H9 (cell line): ENCODE results near the gene NDUFV3. TPM values are rescaled to one million over a fixed set of nuclear protein-coding genes. Genes with fewer than 3 reads are reported as not detected.

ENCODE experiments used
- DNase-seq: peaks from one replicate; pipeline ENCODE4 v3.0.0-alpha.2; 2017
- H2AFZ ChIP-seq: one replicate; pipeline ENCODE4 v1.6.1; 2013; ENCODE audit warnings: mild to moderate bottlenecking, low read length, control low read depth, moderate library complexity
- H2AK5ac ChIP-seq: 2 replicates; pipeline ENCODE4 v1.6.1; 2013; ENCODE audit warnings: low read length, control low read depth, mixed read lengths; ENCODE audit not compliant: insufficient read length
- H2BK120ac ChIP-seq: one replicate; pipeline ENCODE4 v1.6.1; 2013; ENCODE audit warnings: low read depth, mild to moderate bottlenecking, low read length, control low read depth, inconsistent platforms; ENCODE audit not compliant: poor library complexity, severe bottlenecking
- H2BK12ac ChIP-seq: 2 replicates; pipeline ENCODE4 v1.6.1; 2013; ENCODE audit warnings: low read length, control low read depth, mixed read lengths, low read depth; ENCODE audit not compliant: insufficient read length
- H2BK15ac ChIP-seq: 2 replicates; pipeline ENCODE4 v1.6.1; 2013; ENCODE audit warnings: low read depth, low read length, control low read depth
- H2BK20ac ChIP-seq: one replicate; pipeline ENCODE4 v1.6.1; 2013; ENCODE audit warnings: low read depth, mild to moderate bottlenecking, low read length, control low read depth, inconsistent platforms; ENCODE audit not compliant: poor library complexity, severe bottlenecking
- H2BK5ac ChIP-seq: 2 replicates; pipeline ENCODE4 v1.6.1; 2013; ENCODE audit warnings: low read length, control low read depth, mixed read lengths; ENCODE audit not compliant: insufficient read length
- H3K14ac ChIP-seq: 2 replicates; pipeline ENCODE4 v1.6.1; 2013; ENCODE audit warnings: low read length, control low read depth; ENCODE audit not compliant: insufficient read depth
- H3K18ac ChIP-seq: 2 replicates; pipeline ENCODE4 v1.6.1; 2013; ENCODE audit warnings: low read depth, mild to moderate bottlenecking, mixed read lengths, low read length, control low read depth; ENCODE audit not compliant: insufficient read length
- H3K23ac ChIP-seq: 2 replicates; pipeline ENCODE4 v1.6.1; 2013; ENCODE audit warnings: low read length, control low read depth, mixed read lengths, low read depth; ENCODE audit not compliant: insufficient read length
- H3K23me2 ChIP-seq: 2 replicates; pipeline ENCODE4 v1.6.1; 2013; ENCODE audit warnings: low read depth, mild to moderate bottlenecking, mixed read lengths, low read length, control low read depth; ENCODE audit not compliant: insufficient read length, poor library complexity, severe bottlenecking
- H3K27ac ChIP-seq: 2 replicates; pipeline ENCODE4 v1.5.1; 2013; ENCODE audit warnings: low read length, control low read depth, mixed read lengths, low read depth; ENCODE audit not compliant: insufficient read length
- H3K27me3 ChIP-seq: 2 replicates; pipeline ENCODE4 v1.6.1; 2013; ENCODE audit warnings: low read length, control low read depth, inconsistent platforms; ENCODE audit not compliant: insufficient read depth
- H3K4ac ChIP-seq: 2 replicates; pipeline ENCODE4 v1.6.1; 2013; ENCODE audit warnings: low read depth, mild to moderate bottlenecking, control low read depth, inconsistent platforms, low read length, moderate library complexity
- H3K4me1 ChIP-seq: 2 replicates; pipeline ENCODE4 v1.6.1; 2013; ENCODE audit warnings: low read length, control low read depth, inconsistent platforms; ENCODE audit not compliant: insufficient read depth
- H3K4me2 ChIP-seq: 2 replicates; pipeline ENCODE4 v1.6.1; 2013; ENCODE audit warnings: low read length, control low read depth, mixed read lengths; ENCODE audit not compliant: insufficient read length, insufficient read depth
- H3K56ac ChIP-seq: 2 replicates; pipeline ENCODE4 v1.6.1; 2013; ENCODE audit warnings: low read depth, mild to moderate bottlenecking, mixed read lengths, low read length, control low read depth; ENCODE audit not compliant: insufficient read length
- H3K79me1 ChIP-seq: 2 replicates; pipeline ENCODE4 v1.6.1; 2013; ENCODE audit warnings: low read depth, mild to moderate bottlenecking, moderate library complexity, low read length, control low read depth, inconsistent platforms; ENCODE audit not compliant: insufficient read depth, poor library complexity, severe bottlenecking
- H3K79me2 ChIP-seq: 2 replicates; pipeline ENCODE4 v1.6.1; 2013; ENCODE audit warnings: low read length, control low read depth, inconsistent platforms; ENCODE audit not compliant: insufficient read depth
- H3K9ac ChIP-seq: 2 replicates; pipeline ENCODE4 v1.6.1; 2013; ENCODE audit warnings: low read length, control low read depth, mixed read lengths; ENCODE audit not compliant: insufficient read length; ENCODE audit errors: extremely low read depth
- H3K9me3 ChIP-seq: one replicate; pipeline ENCODE4 v1.6.1; 2013; ENCODE audit warnings: low read depth, low read length, inconsistent platforms; ENCODE audit not compliant: control insufficient read depth
- H3T11ph ChIP-seq: one replicate; pipeline ENCODE4 v1.6.1; 2013; ENCODE audit warnings: mild to moderate bottlenecking, low read length, control low read depth, inconsistent platforms
- H4K20me1 ChIP-seq: one replicate; pipeline ENCODE4 v1.6.1; 2013; ENCODE audit not compliant: control insufficient read depth, insufficient read length, insufficient read depth
- H4K5ac ChIP-seq: 2 replicates; pipeline ENCODE4 v1.6.1; 2013; ENCODE audit warnings: low read depth, mild to moderate bottlenecking, mixed read lengths, low read length, control low read depth; ENCODE audit not compliant: insufficient read length
- H4K8ac ChIP-seq: replicated peaks from 2 replicates; pipeline ENCODE4 v1.6.1; 2013; ENCODE audit warnings: low read length, control low read depth, mixed read lengths, low read depth; ENCODE audit not compliant: insufficient read length
- H4K91ac ChIP-seq: 2 replicates; pipeline ENCODE4 v1.6.1; 2013; ENCODE audit warnings: low read depth, mild to moderate bottlenecking, moderate library complexity, mixed read lengths, low read length, control low read depth; ENCODE audit not compliant: insufficient read length
- H3K27ac Mint-ChIP-seq, 3 experiments: 2 replicates in 2 of 3; 3 replicates in 1 of 3; pipeline ENCODE4 v1.8.0; 2020 to 2021; ENCODE audit warnings: mixed read lengths in 3 of 3, mild to moderate bottlenecking in 1 of 3, moderate library complexity in 1 of 3
- H3K27me3 Mint-ChIP-seq: 2 replicates; pipeline ENCODE4 v1.8.0; 2021; ENCODE audit warnings: low read depth, mild to moderate bottlenecking, moderate library complexity, mixed read lengths
- H3K36me3 Mint-ChIP-seq, 3 experiments: 2 replicates in 2 of 3; 3 replicates in 1 of 3; pipeline ENCODE4 v1.8.0; 2020 to 2021; ENCODE audit warnings: low read depth in 3 of 3, mixed read lengths in 3 of 3; ENCODE audit not compliant: insufficient read depth in 1 of 3
- H3K4me1 Mint-ChIP-seq, 2 experiments: 2 replicates each; pipeline ENCODE4 v1.8.0; 2020; ENCODE audit warnings: mixed read lengths in 2 of 2
- H3K4me3 Mint-ChIP-seq, 2 experiments: 2 replicates in 1 of 2; 3 replicates in 1 of 2; pipeline ENCODE4 v1.8.0; 2020 to 2021; ENCODE audit warnings: mild to moderate bottlenecking in 2 of 2, mixed read lengths in 2 of 2, moderate library complexity in 1 of 2
- H3K9me3 Mint-ChIP-seq, 2 experiments: 2 replicates in 1 of 2; 3 replicates in 1 of 2; pipeline ENCODE4 v1.8.0; 2020; ENCODE audit warnings: mild to moderate bottlenecking in 2 of 2, mixed read lengths in 2 of 2, moderate library complexity in 1 of 2
- CTCF ChIP-seq: fragments of 200-600 bp; sonication (generic); conservative IDR thresholded peaks from 3 replicates; pipeline ENCODE4 v1.8.0; 2021; ENCODE audit warnings: antibody characterized with exemption, mild to moderate bottlenecking
- WGBS: extraction: QIAGEN DNeasy Blood & Tissue Kit; methylation state at CpG from one replicate; pipeline ENCODE4 v1.1.7; 2013; ENCODE audit warnings: missing lambda C conversion rate, low lambda C conversion rate, mixed read lengths; ENCODE audit not compliant: insufficient read length; ENCODE audit errors: extremely low coverage; 5-methylcytosine and 5-hydroxymethylcytosine counted together
- total RNA-seq: library from RNA; stranded (reverse); gene quantifications from 2 replicates; pipeline ENCODE4 v1.2.1, GENCODE V29; 2021

Gene NDUFV3
- total RNA-seq, 1 experiment from 2014 or later, result 35.6 TPM

- Histone ChIP-seq H2BK15ac (no peak overlapping the region), H3K56ac (no peak overlapping the region), H3K9me3 (peaks cover 5% of the 10 kb centered on the region), H3K4ac (no peak overlapping the region), H3K4me2 (no peak overlapping the region), H3K27me3 (no peaks in the 10 kb centered on the region), H4K8ac (no peak overlapping the region), H3K27ac (no peak overlapping the region), H4K20me1 (no peaks in the 10 kb centered on the region), H3K14ac (no peak overlapping the region), H2BK20ac (no peak overlapping the region), H3T11ph (no peak overlapping the region), H2BK5ac (no peak overlapping the region), H2BK12ac (no peak overlapping the region), H3K79me1 (no peaks in the 10 kb centered on the region), H3K9ac (no peak overlapping the region), H2AK5ac (no peak overlapping the region), H2BK120ac (no peak overlapping the region), H3K79me2 (no peaks in the 10 kb centered on the region), H3K18ac (no peak overlapping the region), H2AFZ (no peak overlapping the region), H3K23me2 (no peaks in the 10 kb centered on the region), H4K5ac (no peak overlapping the region), H3K4me1 (no peaks in the 10 kb centered on the region), H3K23ac (no peak overlapping the region), H4K91ac (no peak overlapping the region)
- Mint-ChIP-seq H3K36me3 (peaks cover 52 to 80% (median 59%) of the 10 kb centered on the region in 3 experiments), H3K27ac (no peak overlapping the region; a peak in 1 of 7 replicates), H3K4me1 (no peaks in the 10 kb centered on the region), H3K27me3 (no peaks in the 10 kb centered on the region), H3K9me3 (peaks cover 9 to 13% of the 10 kb centered on the region in 2 experiments), H3K4me3 (no peak overlapping the region)
- no CpG with 5 or more reads among the region's 11 CpGs for WGBS
- no peak for DNase-seq
- no peak for TF ChIP-seq CTCF
Measured at GRCh38 chr21:42903817-42904216, 10.7 kb downstream of the NDUFV3 start.
